GM23338 (cell line): ENCODE data around the gene GBE1. TPM values are rescaled to one million over a fixed set of nuclear protein-coding genes. Genes with fewer than 3 reads are reported as not detected.

Experiments
- ATAC-seq: fragments of 200-7000 bp; cut with Tn5 transposase; 3 replicates; pipeline ENCODE4 v1.9.1; 2020
- DNase-seq: peaks from one replicate; pipeline ENCODE4 v3.0.0-alpha.2; 2015; ENCODE audit warnings: low spot score
- H2AFZ ChIP-seq: fragments of 200-600 bp; sonication (generic); 2 replicates; pipeline ENCODE4 v1.8.0; 2016; ENCODE audit warnings: antibody characterized with exemption, mild to moderate bottlenecking, moderate library complexity
- H3F3A ChIP-seq: fragments of 200-600 bp; sonication (generic); replicated peaks from 2 replicates; pipeline ENCODE4 v1.8.0; 2017; ENCODE audit warnings: antibody characterized with exemption, mixed run types, low read depth
- H3K27ac ChIP-seq: fragments of 200-600 bp; sonication (generic); 2 replicates; pipeline ENCODE4 v1.6.1; 2016; ENCODE audit warnings: low read depth
- H3K27me3 ChIP-seq: fragments of 200-600 bp; sonication (generic); 2 replicates; pipeline ENCODE4 v1.8.0; 2016; ENCODE audit warnings: mild to moderate bottlenecking, mixed run types, moderate library complexity; ENCODE audit not compliant: insufficient read depth
- H3K36me3 ChIP-seq: fragments of 200-600 bp; sonication (generic); 2 replicates; pipeline ENCODE4 v1.8.0; 2016; ENCODE audit warnings: mild to moderate bottlenecking; ENCODE audit not compliant: insufficient read depth
- H3K4me1 ChIP-seq: fragments of 200-600 bp; sonication (generic); 2 replicates; pipeline ENCODE4 v1.8.0; 2016; ENCODE audit warnings: mild to moderate bottlenecking, moderate library complexity; ENCODE audit not compliant: insufficient read depth
- H3K4me2 ChIP-seq: fragments of 200-600 bp; sonication (generic); 2 replicates; pipeline ENCODE4 v1.7.1; 2017; ENCODE audit warnings: mixed run types
- H3K4me3 ChIP-seq: fragments of 200-600 bp; sonication (generic); 2 replicates; pipeline ENCODE4 v1.6.1; 2016; ENCODE audit warnings: mixed run types
- H3K79me2 ChIP-seq: fragments of 200-600 bp; sonication (generic); replicated peaks from 2 replicates; pipeline ENCODE4 v1.8.0; 2017; ENCODE audit warnings: mild to moderate bottlenecking; ENCODE audit not compliant: insufficient read depth
- H3K9me2 ChIP-seq: fragments of 200-600 bp; sonication (generic); 2 replicates; pipeline ENCODE4 v1.8.0; 2017; ENCODE audit not compliant: insufficient read depth
- H4K20me1 ChIP-seq: fragments of 200-600 bp; sonication (generic); replicated peaks from 2 replicates; pipeline ENCODE4 v1.8.0; 2017; ENCODE audit warnings: mild to moderate bottlenecking; ENCODE audit not compliant: insufficient read depth
- H3K27ac Mint-ChIP-seq: 2 replicates; pipeline ENCODE4 v1.8.0; 2020; ENCODE audit warnings: inconsistent platforms, mild to moderate bottlenecking, moderate library complexity, mixed read lengths
- H3K27me3 Mint-ChIP-seq: 3 replicates; pipeline ENCODE4 v1.8.0; 2022; ENCODE audit warnings: low read depth, mild to moderate bottlenecking, moderate library complexity, mixed read lengths, inconsistent platforms; ENCODE audit not compliant: insufficient read depth, poor library complexity
- H3K36me3 Mint-ChIP-seq: 3 replicates; pipeline ENCODE4 v1.8.0; 2021; ENCODE audit warnings: low read depth, mild to moderate bottlenecking, inconsistent platforms, moderate library complexity, mixed read lengths
- H3K4me1 Mint-ChIP-seq: 3 replicates; pipeline ENCODE4 v1.8.0; 2020; ENCODE audit warnings: mild to moderate bottlenecking, inconsistent platforms, mixed read lengths
- H3K4me3 Mint-ChIP-seq: 3 replicates; pipeline ENCODE4 v1.8.0; 2021; ENCODE audit warnings: moderate library complexity, mild to moderate bottlenecking, inconsistent platforms, mixed read lengths
- H3K9me3 Mint-ChIP-seq: 3 replicates; pipeline ENCODE4 v1.8.0; 2020; ENCODE audit warnings: moderate library complexity, mild to moderate bottlenecking, inconsistent platforms, mixed read lengths
- CREB1 ChIP-seq: fragments of 250-450 bp; sonication (Bioruptor Pico); IDR thresholded peaks from 2 replicates; pipeline ENCODE4 v1.5.0; 2020; ENCODE audit warnings: low read depth, mild to moderate bottlenecking, moderate library complexity
- CTCF ChIP-seq, 2 experiments: fragments of 200-600 bp in 1 of 2; sonication (generic) in 1 of 2; conservative IDR thresholded peaks; 2 replicates each; pipeline versions ENCODE4 v1.5.1 to v1.6.1; 2016 to 2017; ENCODE audit warnings: antibody characterized with exemption in 2 of 2, low read depth in 2 of 2, mild to moderate bottlenecking in 2 of 2, moderate library complexity in 1 of 2
- EZH2 ChIP-seq: fragments of 200-600 bp; sonication (generic); IDR thresholded peaks from one replicate; pipeline ENCODE4 v1.8.0; 2017; ENCODE audit warnings: antibody characterized with exemption, mild to moderate bottlenecking, low read depth; ENCODE audit not compliant: unreplicated experiment
- EZH2phosphoT487 ChIP-seq: fragments of 200-600 bp; sonication (generic); IDR thresholded peaks from one replicate; pipeline ENCODE4 v1.8.1; 2018; ENCODE audit warnings: antibody characterized with exemption; ENCODE audit not compliant: unreplicated experiment
- JUNB ChIP-seq: IDR thresholded peaks from one replicate; pipeline ENCODE4 v1.6.1; 2016; ENCODE audit warnings: antibody characterized with exemption; ENCODE audit not compliant: unreplicated experiment
- NANOG ChIP-seq: IDR thresholded peaks from 2 replicates; pipeline ENCODE4 v1.6.1; 2016; ENCODE audit warnings: antibody characterized with exemption, borderline replicate concordance
- POLR2AphosphoS5 ChIP-seq: IDR thresholded peaks from 2 replicates; pipeline ENCODE4 v1.6.1; 2016; ENCODE audit warnings: antibody characterized with exemption, low read depth
- STAT1 ChIP-seq: IDR thresholded peaks from one replicate; pipeline ENCODE4 v1.6.1; 2016; ENCODE audit warnings: antibody characterized with exemption; ENCODE audit not compliant: unreplicated experiment
- ZNF114 ChIP-seq: fragments of 250-450 bp; sonication (Bioruptor Pico); IDR thresholded peaks from 2 replicates; pipeline ENCODE4 v1.5.0; 2020; ENCODE audit warnings: mild to moderate bottlenecking, moderate library complexity
- ZNF331 ChIP-seq: fragments of 250-450 bp; sonication (Bioruptor Pico); IDR thresholded peaks from 2 replicates; pipeline ENCODE4 v1.5.0; 2020; ENCODE audit warnings: low read depth, mild to moderate bottlenecking, moderate library complexity
- ZNF462 ChIP-seq: fragments of 250-450 bp; sonication (Bioruptor Pico); IDR thresholded peaks from 2 replicates; pipeline ENCODE4 v1.5.0; 2020; ENCODE audit warnings: mild to moderate bottlenecking, moderate library complexity
- polyA plus RNA-seq: library from polyadenylated mRNA; unstranded; fragments of >200 nt; fragmentation: Nextera tagmentation; extraction: Ambion mirVana; gene quantifications from 2 replicates; pipeline ENCODE4 v1.2.1, GENCODE V29; 2016
- total RNA-seq: library from RNA; depleted of rRNA; stranded (reverse); fragments of >200 nt; shearing (Covaris generic); gene quantifications from 2 replicates; pipeline ENCODE4 v1.2.3, GENCODE V29; 2014
- TF ChIP-seq, protein P1 (sequence below): IDR thresholded peaks from 2 replicates; pipeline ENCODE4 v1.6.1; 2016; ENCODE audit warnings: antibody characterized with exemption

Gene GBE1
- total and polyA plus RNA-seq, 2 experiments from 2014 or later, result 6.4 to 12.2 TPM

DNA sequence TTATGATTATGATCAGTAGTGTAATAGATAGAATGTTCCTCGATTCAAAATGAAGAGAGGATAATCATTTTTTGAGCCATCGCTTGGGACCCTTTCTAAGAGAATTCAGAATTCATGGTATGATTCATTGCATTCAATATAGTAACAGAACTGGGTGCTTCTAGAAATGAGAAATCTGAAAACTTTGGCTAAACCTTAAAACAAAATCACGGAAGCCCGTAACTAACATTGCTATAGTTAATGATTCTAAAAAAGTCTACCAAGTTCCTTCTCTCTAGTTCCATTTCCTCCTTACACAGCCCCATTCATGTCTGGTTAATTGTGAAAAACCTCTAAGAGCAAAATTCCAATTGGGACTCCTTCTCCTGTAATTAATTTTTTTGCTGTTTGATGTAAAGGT is 217.1 kb downstream of the GBE1 start:
- no peaks in the 10 kb centered on the region for H3F3A ChIP-seq
- TF ChIP-seq ZNF331 (CRISPR knock-in tag) (no peak), STAT1 (no peak), ZNF114 (CRISPR knock-in tag) (no peak), EZH2phosphoT487 (no peak), ZNF462 (CRISPR knock-in tag) (no peak), JUNB (no peak), POLR2AphosphoS5 (no peak), EZH2 (no peak), CTCF (conservative IDR thresholded peaks at IDR 0.05; ENCODE audit: low read depth in 2 of 2) (no peak), CREB1 (CRISPR knock-in tag) (no peak), NANOG (no peak)
- TF ChIP-seq, protein P1, sequence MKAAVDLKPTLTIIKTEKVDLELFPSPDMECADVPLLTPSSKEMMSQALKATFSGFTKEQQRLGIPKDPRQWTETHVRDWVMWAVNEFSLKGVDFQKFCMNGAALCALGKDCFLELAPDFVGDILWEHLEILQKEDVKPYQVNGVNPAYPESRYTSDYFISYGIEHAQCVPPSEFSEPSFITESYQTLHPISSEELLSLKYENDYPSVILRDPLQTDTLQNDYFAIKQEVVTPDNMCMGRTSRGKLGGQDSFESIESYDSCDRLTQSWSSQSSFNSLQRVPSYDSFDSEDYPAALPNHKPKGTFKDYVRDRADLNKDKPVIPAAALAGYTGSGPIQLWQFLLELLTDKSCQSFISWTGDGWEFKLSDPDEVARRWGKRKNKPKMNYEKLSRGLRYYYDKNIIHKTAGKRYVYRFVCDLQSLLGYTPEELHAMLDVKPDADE, result no peak
- no peak overlapping the region for H3K27ac ChIP-seq
- no peaks in the 10 kb centered on the region for H3K9me2 ChIP-seq
- H3K36me3 ChIP-seq, result peaks cover 13% of the 10 kb centered on the region; the same call in 1 of the 2 replicates
- peaks cover 2% of the 10 kb centered on the region; the same call in 1 of the 3 replicates for H3K4me1 Mint-ChIP-seq
- H4K20me1 ChIP-seq, result no peaks in the 10 kb centered on the region
- H2AFZ ChIP-seq, result no peak overlapping the region
- ATAC-seq, result no peak
- peaks cover 27% of the 10 kb centered on the region for H3K9me3 Mint-ChIP-seq
- peaks cover 4% of the 10 kb centered on the region for H3K27me3 Mint-ChIP-seq
- H3K36me3 Mint-ChIP-seq, result peaks cover 16% of the 10 kb centered on the region
- no peak overlapping the region for H3K4me3 Mint-ChIP-seq
- no peak overlapping the region for H3K4me3 ChIP-seq
- H3K27ac Mint-ChIP-seq, result no peak overlapping the region
- H3K4me2 ChIP-seq, result no peak overlapping the region
- no peaks in the 10 kb centered on the region for H3K4me1 ChIP-seq
- H3K79me2 ChIP-seq, result no peaks in the 10 kb centered on the region
- H3K27me3 ChIP-seq, result no peaks in the 10 kb centered on the region
- DNase-seq, result no peak
